SK-N-MC (cell line): ENCODE measurements around the gene ADAMTS10.

Experiments used
- EZH2 ChIP-seq: fragments of 200-600 bp; sonication (generic); IDR thresholded peaks from one replicate; pipeline ENCODE4 v1.6.1; 2017; ENCODE audit warnings: antibody characterized with exemption
- POLR2AphosphoS5 ChIP-seq: IDR thresholded peaks from 2 replicates; pipeline ENCODE4 v1.6.1; 2012; ENCODE audit warnings: mild to moderate bottlenecking, low read depth, low read length, borderline replicate concordance

GRCh38 chr19:8635422-8635821 is 24.9 kb upstream of the ADAMTS10 start:
- TF ChIP-seq POLR2AphosphoS5 (no peak), EZH2 (no peak)
